H1 (cell line): ENCODE results near the gene FARS2. TPM values are rescaled to one million over a fixed set of nuclear protein-coding genes. Genes with fewer than 3 reads are reported as not detected.

Source experiments
- CTCF ChIA-PET: fragments of 300-600 bp; sonication (Branson Sonifier 250); formaldehyde crosslinking; loops from one replicate; lab custom pipeline; 2021; ENCODE audit not compliant: partially characterized antibody; lab: Charles Lee
- POLR2A ChIA-PET: fragments of 300-600 bp; sonication (Branson Sonifier 250); formaldehyde crosslinking; loops from one replicate; lab custom pipeline; 2021; ENCODE audit warnings: inconsistent platforms; ENCODE audit not compliant: partially characterized antibody; lab: Charles Lee
- DNase-seq, 2 experiments: peaks; one replicate each; pipeline versions ENCODE4 v3.0.0 to v3.0.0-alpha.2; 2010 to 2022; ENCODE audit warnings: low spot score in 2 of 2, low read depth in 1 of 2, mixed read lengths in 1 of 2
- FAIRE-seq: peaks from 2 replicates; lab custom pipeline; 2011; peaks lifted over from hg19 to GRCh38; lab: Jason Lieb, UNC
- H2AFZ ChIP-seq: 2 replicates; pipeline ENCODE4 v1.8.1; 2012; ENCODE audit warnings: low read length, inconsistent platforms
- H2AK5ac ChIP-seq: 2 replicates; pipeline ENCODE4 v1.6.1; 2013; ENCODE audit warnings: low read depth, low read length
- H2BK120ac ChIP-seq: replicated peaks from 2 replicates; pipeline ENCODE3; 2013; ENCODE audit warnings: low read depth, low read length, inconsistent platforms
- H2BK12ac ChIP-seq: 2 replicates; pipeline ENCODE4 v1.6.1; 2013; ENCODE audit warnings: low read depth, low read length
- H2BK15ac ChIP-seq: 2 replicates; pipeline ENCODE4 v1.6.1; 2013; ENCODE audit warnings: low read length
- H2BK20ac ChIP-seq: 2 replicates; pipeline ENCODE4 v1.6.1; 2013; ENCODE audit warnings: low read length
- H2BK5ac ChIP-seq: 2 replicates; pipeline ENCODE4 v1.6.1; 2013; ENCODE audit warnings: low read depth, low read length
- H3K14ac ChIP-seq: 2 replicates; pipeline ENCODE4 v1.6.1; 2013; ENCODE audit warnings: inconsistent platforms; ENCODE audit not compliant: insufficient read length
- H3K18ac ChIP-seq: 2 replicates; pipeline ENCODE4 v1.6.1; 2013; ENCODE audit warnings: low read length; ENCODE audit errors: extremely low read depth
- H3K23ac ChIP-seq: 2 replicates; pipeline ENCODE4 v1.6.1; 2013; ENCODE audit warnings: inconsistent platforms; ENCODE audit not compliant: insufficient read length
- H3K23me2 ChIP-seq: 2 replicates; pipeline ENCODE4 v1.6.1; 2013; ENCODE audit warnings: low read depth, low read length
- H3K27ac ChIP-seq: 2 replicates; pipeline ENCODE4 v1.6.1; 2011; ENCODE audit warnings: low read depth, low read length, inconsistent platforms
- H3K27me3 ChIP-seq, 4 experiments: replicated peaks in 1 of 4; 1 replicate in 1 of 4; 2 replicates in 3 of 4; pipeline versions ENCODE4 v1.6.1 to v1.8.1; 2011 to 2013; ENCODE audit warnings: low read length in 3 of 4, mild to moderate bottlenecking in 3 of 4, inconsistent platforms in 2 of 4, mixed read lengths in 2 of 4, moderate library complexity in 1 of 4; ENCODE audit not compliant: control insufficient read depth in 3 of 4, insufficient read depth in 3 of 4; ENCODE audit errors: extremely low read depth in 1 of 4
- H3K36me3 ChIP-seq, 4 experiments: 2 replicates each; pipeline versions ENCODE4 v1.6.1 to v1.8.1; 2011 to 2013; ENCODE audit warnings: mild to moderate bottlenecking in 4 of 4, low read length in 3 of 4, moderate library complexity in 2 of 4, control low read depth in 1 of 4, inconsistent platforms in 1 of 4; ENCODE audit not compliant: insufficient read depth in 4 of 4, control insufficient read depth in 2 of 4
- H3K4ac ChIP-seq: replicated peaks from 2 replicates; pipeline ENCODE3; 2013; ENCODE audit warnings: low read length, low read depth, mixed read lengths, inconsistent platforms; ENCODE audit not compliant: insufficient read length
- H3K4me1 ChIP-seq, 4 experiments: replicated peaks in 1 of 4; 1 replicate in 1 of 4; 2 replicates in 3 of 4; pipeline versions ENCODE4 v1.6.1 to v1.8.1; 2011 to 2013; ENCODE audit warnings: low read length in 3 of 4, inconsistent platforms in 2 of 4, mixed read lengths in 1 of 4; ENCODE audit not compliant: insufficient read depth in 4 of 4, control insufficient read depth in 3 of 4
- H3K4me2 ChIP-seq, 2 experiments: 2 replicates each; pipeline versions ENCODE4 v1.6.1 to v1.8.1; 2011 to 2013; ENCODE audit warnings: low read depth in 2 of 2, low read length in 2 of 2, control low read depth in 1 of 2, inconsistent platforms in 1 of 2, mild to moderate bottlenecking in 1 of 2; ENCODE audit not compliant: insufficient read depth in 1 of 2
- H3K4me3 ChIP-seq, 4 experiments: fragments of 200-600, 300-600 bp in 1 of 4; sonication (generic), shearing (Covaris generic), sonication (Bioruptor Twin) in 1 of 4; 2 replicates each; pipeline versions ENCODE4 v1.5.1 to v1.8.1; 2011 to 2016; ENCODE audit warnings: low read length in 4 of 4, low read depth in 3 of 4, control low read depth in 2 of 4, inconsistent platforms in 2 of 4, mild to moderate bottlenecking in 2 of 4, mixed read lengths in 1 of 4, moderate library complexity in 1 of 4; ENCODE audit not compliant: insufficient read depth in 2 of 4; ENCODE audit errors: extremely low read depth in 1 of 4
- H3K56ac ChIP-seq: replicated peaks from 2 replicates; pipeline ENCODE3; 2013; ENCODE audit warnings: low read depth, mild to moderate bottlenecking, mixed read lengths, low read length, inconsistent platforms; ENCODE audit not compliant: insufficient read length
- H3K79me1 ChIP-seq: 2 replicates; pipeline ENCODE4 v1.6.1; 2013; ENCODE audit warnings: low read depth, low read length, control low read depth
- H3K79me2 ChIP-seq, 2 experiments: 2 replicates each; pipeline versions ENCODE4 v1.6.1 to v1.8.1; 2012 to 2013; ENCODE audit warnings: low read length in 2 of 2, mild to moderate bottlenecking in 2 of 2, inconsistent platforms in 1 of 2; ENCODE audit not compliant: insufficient read depth in 2 of 2, control insufficient read depth in 1 of 2
- H3K9ac ChIP-seq, 4 experiments: replicated peaks in 1 of 4; 1 replicate in 1 of 4; 2 replicates in 3 of 4; pipeline versions ENCODE4 v1.6.1 to v1.8.1; 2011 to 2013; ENCODE audit warnings: low read depth in 3 of 4, low read length in 3 of 4, control low read depth in 2 of 4, mild to moderate bottlenecking in 2 of 4, moderate library complexity in 2 of 4, inconsistent platforms in 1 of 4; ENCODE audit errors: extremely low read depth in 1 of 4
- H3K9me3 ChIP-seq, 2 experiments: 2 replicates each; pipeline versions ENCODE4 v1.6.1 to v1.8.1; 2012 to 2013; ENCODE audit warnings: mild to moderate bottlenecking in 2 of 2, moderate library complexity in 2 of 2, control low read depth in 1 of 2, inconsistent platforms in 1 of 2, low read depth in 1 of 2, low read length in 1 of 2, mixed read lengths in 1 of 2; ENCODE audit not compliant: insufficient read depth in 2 of 2
- H4K20me1 ChIP-seq, 2 experiments: replicated peaks in 1 of 2; 2 replicates each; pipeline versions ENCODE3 to v1.8.1; 2011 to 2013; ENCODE audit warnings: inconsistent platforms in 2 of 2, low read length in 2 of 2, mild to moderate bottlenecking in 1 of 2; ENCODE audit not compliant: insufficient read depth in 2 of 2, control insufficient read depth in 1 of 2
- H4K5ac ChIP-seq: 2 replicates; pipeline ENCODE4 v1.6.1; 2013; ENCODE audit warnings: low read length, low read depth, mixed read lengths, inconsistent platforms; ENCODE audit not compliant: insufficient read length
- H4K8ac ChIP-seq: 2 replicates; pipeline ENCODE4 v1.8.0; 2013; ENCODE audit warnings: mild to moderate bottlenecking, moderate library complexity, low read length, inconsistent platforms; ENCODE audit not compliant: insufficient read depth; ENCODE audit errors: extremely low read depth
- H4K91ac ChIP-seq: replicated peaks from 2 replicates; pipeline ENCODE3; 2013; ENCODE audit warnings: low read length, mixed read lengths, inconsistent platforms; ENCODE audit not compliant: insufficient read length
- CTCF ChIP-seq, 3 experiments: IDR thresholded peaks; 1 replicate in 2 of 3; 2 replicates in 1 of 3; pipeline versions ENCODE4 v1.5.1 to v1.6.1; 2011; ENCODE audit warnings: low read length in 3 of 3, mild to moderate bottlenecking in 3 of 3, inconsistent platforms in 2 of 3, low read depth in 1 of 3, moderate library complexity in 1 of 3; ENCODE audit not compliant: insufficient read depth in 1 of 3; ENCODE audit errors: control extremely low read depth in 1 of 3
- JUND ChIP-seq: IDR thresholded peaks from 2 replicates; pipeline ENCODE4 v1.6.1; 2011; ENCODE audit warnings: mild to moderate bottlenecking, improper control_type of control experiment, low read length
- RAD21 ChIP-seq, 2 experiments: IDR thresholded peaks in 1 of 2; conservative IDR thresholded peaks in 1 of 2; 2 replicates each; pipeline ENCODE4 v1.6.1; 2011; ENCODE audit warnings: low read depth in 2 of 2, low read length in 2 of 2, improper control_type of control experiment in 1 of 2, inconsistent platforms in 1 of 2, mild to moderate bottlenecking in 1 of 2, moderate library complexity in 1 of 2
- WGBS, 2 experiments: shearing (Covaris generic) in 1 of 2; methylation state at CpG; one replicate each; pipeline versions ENCODE4 v1.1.6 to v1.1.7; 2013 to 2015; ENCODE audit warnings: low lambda C conversion rate in 2 of 2, mixed read lengths in 2 of 2, inconsistent platforms in 1 of 2, low coverage in 1 of 2, missing lambda C conversion rate in 1 of 2; ENCODE audit not compliant: insufficient replicate concordance in 2 of 2, insufficient coverage in 1 of 2, insufficient read length in 1 of 2; ENCODE audit errors: extremely low coverage in 1 of 2, missing lambda C conversion rate in 1 of 2; 5-methylcytosine and 5-hydroxymethylcytosine counted together
- polyA plus RNA-seq, 7 experiments: library from polyadenylated mRNA; depleted of rRNA in 3 of 7; stranded (reverse) in 5 of 7; unstranded in 2 of 7; fragments of >200 nt in 5 of 7; fragments of 200-250 nt in 2 of 7; gene quantifications; 1 replicate in 5 of 7; 2 replicates in 1 of 7; 4 replicates in 1 of 7; pipeline versions ENCODE4 v1.2.1 to v1.2.3, GENCODE V29; 2011 to 2013; ENCODE audit warnings: missing spikeins in 2 of 7, mixed read lengths in 2 of 7
- total RNA-seq: library from RNA; stranded (reverse); fragmentation: NEBNext Ultra II Directional; extraction: Animal tissue kit (Norgen Biotek cat#: 25700); gene quantifications from 2 replicates; pipeline ENCODE4 v1.2.1, GENCODE V29; 2021

The FARS2 gene
- total and polyA plus RNA-seq, 2 of the 8 experiments (the other 6 are each of a cell fraction or from before 2014, with no cell fraction given), result 11.7 to 14.4 TPM

- FAIRE-seq (no peak), DNase-seq (no peak)
- Histone ChIP-seq H3K36me3 (no peaks in the 10 kb centered on the region), H3K79me1 (no peaks in the 10 kb centered on the region), H2AFZ (no peak overlapping the region), H3K4me2 (peak overlapping the region in 1 of 2 experiments; percentile 38; a peak in 2 of 4 replicates), H3K18ac (0 out of 2 replicates have a peak overlapping the region, but pooled peaks have one; percentile 39), H3K23me2 (no peaks in the 10 kb centered on the region), H2BK120ac (no peak overlapping the region), H3K56ac (no peak overlapping the region), H3K4ac (peak overlapping the region; percentile 15), H4K91ac (peak overlapping the region; percentile 56), H3K27ac (0 out of 2 replicates have a peak overlapping the region, but pooled peaks have one; percentile 4), H3K79me2 (no peaks in the 10 kb centered on the region), H3K9ac (no peak overlapping the region), H2BK5ac (no peak overlapping the region; the same call in 1 of the 2 replicates), H2BK15ac (no peak overlapping the region), H2BK12ac (peak overlapping the region; percentile 53; the same call in 1 of the 2 replicates), H3K4me1 (peaks cover 6 to 19% (median 14%) of the 10 kb centered on the region in 4 experiments), H2AK5ac (0 out of 2 replicates have a peak overlapping the region, but pooled peaks have one; percentile 69), H4K8ac (no peak overlapping the region), H2BK20ac (no peak overlapping the region), H3K4me3 (0 out of 8 replicates have a peak overlapping the region, but pooled peaks of 1 of the 4 experiments have one; percentile 27), H4K5ac (no peak overlapping the region), H3K14ac (peak overlapping the region; percentile 67), H3K27me3 (no peaks in the 10 kb centered on the region), H3K23ac (no peak overlapping the region), H4K20me1 (no peaks in the 10 kb centered on the region), H3K9me3 (no peaks in the 10 kb centered on the region)
- POLR2A ChIA-PET, result no interaction called here
- TF ChIP-seq CTCF (IDR thresholded peaks at IDR 0.05; ENCODE audit: control extremely low read depth in 1 of 3, insufficient read depth in 1 of 3, low read depth in 1 of 3, low read length in 3 of 3) (peak; percentile 24 to 51 (median 48)), RAD21 (IDR thresholded peaks at IDR 0.05 in 1 of 2, conservative IDR thresholded peaks at IDR 0.05 in 1 of 2; ENCODE audit: low read depth in 2 of 2, low read length in 2 of 2) (peak; percentile 53 to 71), JUND (no peak)
- CTCF ChIA-PET, result interaction anchor here (0.6 to 3.0 kb wide), 14 partner anchors 24 to 528 kb away, joined by 3 to 15 read pairs (median 3); no protein-coding TSS in a partner anchor
- WGBS, 2 experiments, result 90% methylated on average over 22 of the region's 22 CpGs; no CpG with 5 or more reads in 1 of the 2 experiments
Measured at GRCh38 chr6:5671601-5672559, 410.6 kb downstream of the FARS2 start.
